GM12892 (cell line): ENCODE results near the gene RETSAT.
"Not testable (repeated sequence)": the region's sequence is repeated elsewhere in the genome, so short reads cannot be mapped to it uniquely, and the experiment has no call there.

Experiments
- POLR2A ChIP-seq: IDR thresholded peaks from 2 replicates; pipeline ENCODE4 v1.6.1; 2011; ENCODE audit warnings: low read depth, low read length, control low read depth
- POLR2AphosphoS5 ChIP-seq: IDR thresholded peaks from 2 replicates; pipeline ENCODE4 v1.6.1; 2011; ENCODE audit warnings: low read depth, low read length, control low read depth
- TAF1 ChIP-seq: IDR thresholded peaks from 2 replicates; pipeline ENCODE4 v1.6.1; 2011; ENCODE audit warnings: low read depth, mild to moderate bottlenecking, control low read depth, low read length, borderline replicate concordance

- TF ChIP-seq POLR2A, POLR2AphosphoS5, TAF1: not testable (repeated sequence)
Measured at GRCh38 chr2:85362653-85363387, 8.5 kb upstream of the RETSAT start.
